GM21737 (cell line): ENCODE measurements around the gene GMDS.

Source experiments
- ATAC-seq: cut with Tn5 transposase; IDR thresholded peaks from one replicate; pipeline ENCODE4 v1.9.1; 2021; ENCODE audit warnings: mild to moderate bottlenecking, moderate library complexity; ENCODE audit not compliant: unreplicated experiment

Gene GMDS

GRCh38 chr6:2245103-2245876 is at the start of gene GMDS:
Gene GMDS, minus strand, starts transcription at chr6:2245605.
- ATAC-seq = peak; percentile 92

DNA sequence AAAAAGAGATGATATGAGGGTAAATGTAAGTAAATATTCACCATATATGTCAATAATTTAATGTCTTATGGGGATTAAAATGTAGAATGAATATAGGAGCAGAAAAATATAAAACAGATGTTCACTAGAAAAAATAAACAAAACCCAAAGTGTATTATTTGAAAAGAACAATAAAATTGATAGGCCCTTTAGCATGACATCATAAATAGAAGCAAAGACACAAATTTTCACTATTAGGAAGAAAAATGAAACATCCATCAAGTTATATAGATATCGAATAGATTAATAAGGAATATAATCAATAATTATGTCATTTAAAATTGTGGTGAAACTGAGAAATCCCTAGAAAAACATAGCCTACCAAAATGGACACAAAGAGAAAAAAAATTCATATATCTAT is 40.1 kb upstream of the GMDS start:
- no peak for ATAC-seq

DNA sequence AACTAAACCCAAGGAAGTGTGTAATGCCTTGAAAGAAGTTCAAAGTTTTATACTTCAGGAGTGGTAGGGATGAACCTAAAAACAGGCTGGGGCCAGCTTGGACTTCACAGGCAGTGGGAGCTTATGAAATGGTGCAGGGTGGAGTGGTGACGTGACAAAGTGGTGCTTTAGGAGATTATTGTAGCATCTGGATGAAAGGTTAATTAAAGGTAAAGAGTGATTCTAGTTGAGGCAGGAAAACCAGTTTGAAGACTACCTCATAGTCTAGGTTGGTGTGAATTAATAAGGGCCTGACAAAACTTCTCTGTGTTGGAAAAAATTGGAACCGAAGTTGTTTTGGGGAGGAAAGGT is 30.5 kb upstream of the GMDS start:
- ATAC-seq = no peak

DNA sequence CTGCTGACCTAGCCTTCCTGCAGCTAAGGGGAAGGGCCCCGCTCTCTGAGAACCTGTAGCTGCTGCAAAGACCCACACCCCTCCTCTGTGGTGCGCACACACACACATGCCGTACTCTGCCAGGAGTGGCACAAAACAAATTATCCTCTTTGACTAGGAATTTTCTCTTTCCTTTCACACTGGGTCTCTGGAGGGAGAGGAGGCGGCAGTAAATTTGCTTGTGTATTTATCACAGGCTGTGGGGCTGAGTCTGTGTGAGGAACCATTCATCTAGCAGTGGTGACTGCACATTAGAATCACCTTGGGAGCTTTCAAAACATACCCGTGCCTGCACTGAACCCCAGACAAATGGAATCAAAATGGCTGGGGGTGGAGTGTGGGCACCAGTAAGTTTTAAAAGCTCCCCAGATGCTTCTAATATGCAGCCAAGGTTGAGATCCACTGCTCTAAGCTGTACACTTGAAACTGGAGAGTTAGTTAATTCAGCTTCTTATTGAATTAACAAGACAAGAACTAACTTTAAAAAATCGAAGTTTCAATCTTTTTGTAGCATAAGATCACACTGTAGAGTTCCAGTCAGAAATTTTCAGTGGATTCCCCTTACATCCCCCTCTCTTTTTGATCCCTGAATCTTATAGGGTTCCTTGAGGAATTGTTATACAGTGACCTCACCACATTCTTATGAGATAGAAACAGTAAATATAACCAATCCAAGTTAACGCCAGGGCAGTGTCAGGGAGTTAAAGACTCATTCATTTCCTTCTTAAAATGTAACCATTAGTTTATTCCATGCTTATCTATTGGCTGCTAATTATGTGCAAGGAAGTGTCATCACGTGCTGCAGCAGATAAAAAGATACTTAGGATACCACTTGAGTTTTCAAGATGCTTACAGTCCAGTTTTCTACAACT is 29.8 kb upstream of the GMDS start:
- ATAC-seq = no peak

- no peak for ATAC-seq
These were observed 27.3 kb upstream of the GMDS start for GRCh38 chr6:2272696-2273095.

DNA sequence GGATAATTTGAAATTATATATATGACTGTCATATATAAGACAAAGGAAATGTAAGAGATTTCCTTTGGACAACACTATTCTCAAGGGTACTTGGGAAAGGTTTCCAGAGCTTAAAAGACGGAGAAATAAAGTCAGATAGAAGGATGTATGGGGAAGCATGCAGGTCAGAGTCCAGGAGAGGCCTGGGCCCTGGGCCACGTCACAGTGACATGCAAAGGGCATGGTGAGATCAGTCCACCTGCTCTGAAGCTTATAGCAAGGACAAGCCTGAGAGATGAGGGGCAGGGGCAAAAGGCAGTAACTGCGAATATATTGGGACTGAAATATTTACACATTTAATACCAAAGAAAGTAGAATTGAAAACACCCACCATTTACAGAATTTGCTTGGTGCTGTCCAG is 24.6 kb upstream of the GMDS start:
- ATAC-seq = no peak

DNA sequence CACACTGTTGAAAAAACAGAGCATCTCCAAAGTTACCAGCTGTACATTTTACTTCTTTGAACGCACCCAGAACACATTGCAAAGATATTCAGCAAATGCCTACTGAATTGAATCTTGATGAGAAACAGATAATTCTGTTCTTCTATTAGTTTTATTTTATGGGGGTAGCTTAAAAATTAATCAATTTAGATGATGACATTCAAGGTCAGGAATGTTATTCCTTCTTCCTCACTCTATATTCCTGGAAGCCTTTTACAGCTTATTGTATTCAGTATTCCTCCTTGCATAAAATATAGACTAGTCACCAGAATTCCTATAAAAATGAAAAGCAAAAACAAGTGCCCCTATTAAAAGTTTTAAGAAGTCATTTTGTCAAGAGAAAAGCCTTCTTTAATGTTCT is 21.4 kb upstream of the GMDS start:
- ATAC-seq = no peak

- no peak for ATAC-seq
These were observed 20.8 kb upstream of the GMDS start for GRCh38 chr6:2266031-2266795.

DNA sequence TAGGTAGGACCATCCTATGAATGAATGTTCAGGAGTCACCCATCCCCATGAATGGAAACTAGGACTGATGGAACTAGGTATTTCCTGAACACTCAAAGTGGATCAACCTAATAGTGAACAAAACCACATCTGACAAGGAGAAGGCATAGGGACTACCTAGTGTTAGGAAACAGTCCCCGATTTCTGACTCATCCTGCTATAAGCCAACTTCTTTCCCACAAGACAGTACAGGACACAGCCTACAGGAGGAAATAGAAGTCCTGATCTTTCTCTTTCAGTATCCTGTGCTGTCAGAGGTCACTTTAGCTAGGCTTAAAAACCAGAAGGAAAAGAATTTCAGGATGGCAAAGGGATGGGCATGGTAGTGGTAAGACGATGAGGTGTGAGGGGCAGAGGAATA is 19.5 kb upstream of the GMDS start:
- ATAC-seq = no peak

GRCh38 chr6:2263896-2264295 is 18.5 kb upstream of the GMDS start:
- ATAC-seq = no peak

GRCh38 chr6:2259574-2259973 is 14.2 kb upstream of the GMDS start:
- ATAC-seq = no peak

DNA sequence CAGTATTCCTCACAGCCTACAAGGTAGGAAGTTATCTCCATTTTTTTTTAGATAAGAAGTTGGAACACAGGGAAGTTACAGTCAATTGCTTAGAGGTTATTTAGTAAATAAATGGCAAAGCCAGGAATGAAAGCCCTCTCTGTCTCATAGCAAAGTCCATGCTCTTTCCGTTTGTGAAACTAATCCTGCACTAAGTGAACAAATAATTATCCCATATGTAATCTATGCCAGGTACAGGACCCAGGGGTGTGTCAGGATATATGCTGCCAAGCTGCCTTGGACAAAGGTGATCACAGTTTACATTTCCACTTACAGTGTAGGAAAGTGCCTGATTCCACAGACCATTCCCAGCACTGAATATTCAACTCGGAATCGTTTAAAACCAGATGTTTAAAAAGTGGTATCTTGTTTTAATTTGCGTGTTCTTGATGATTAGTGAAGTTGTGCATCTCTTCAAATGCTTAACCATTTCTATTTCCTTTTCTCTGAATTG is 13.6 kb upstream of the GMDS start:
- no peak for ATAC-seq

DNA sequence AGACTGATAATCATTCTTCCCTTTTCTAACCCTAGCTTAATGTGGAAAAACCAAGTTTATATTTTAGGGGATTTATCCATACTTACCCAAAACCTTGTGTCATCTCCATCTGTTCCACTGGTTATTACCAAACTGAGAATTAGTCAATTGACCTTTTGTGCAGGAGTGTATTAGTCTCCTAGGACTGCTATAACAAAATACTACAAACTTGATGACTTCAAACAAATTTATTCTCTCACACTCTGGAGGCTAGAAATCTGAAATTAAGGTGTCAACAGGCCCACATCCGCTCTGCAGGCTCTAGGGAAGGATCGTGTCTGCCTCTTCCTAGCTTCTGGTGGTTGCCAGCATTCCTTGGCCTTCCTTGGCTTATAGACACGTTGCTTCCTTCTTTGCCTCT is 12.7 kb upstream of the GMDS start:
- ATAC-seq = no peak

DNA sequence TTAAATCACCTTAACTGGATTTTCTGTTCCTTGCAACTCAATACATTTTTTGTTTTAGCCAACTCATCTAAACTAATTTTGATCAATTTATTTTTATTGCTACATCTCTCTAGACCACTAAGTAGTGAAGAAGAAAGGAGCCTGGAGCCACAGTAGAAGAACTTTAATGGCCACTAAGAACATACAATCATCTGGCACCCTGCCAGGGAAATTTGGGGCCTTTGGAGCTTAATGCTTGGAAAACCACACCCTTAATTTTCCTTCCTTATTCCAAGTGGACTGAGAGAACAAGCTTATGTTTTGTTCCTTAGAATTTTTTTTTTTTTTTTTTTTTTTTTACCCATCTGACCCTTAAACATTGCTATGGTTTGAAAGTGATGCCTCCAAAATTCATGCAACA is 12.0 kb upstream of the GMDS start:
- no peak for ATAC-seq

DNA sequence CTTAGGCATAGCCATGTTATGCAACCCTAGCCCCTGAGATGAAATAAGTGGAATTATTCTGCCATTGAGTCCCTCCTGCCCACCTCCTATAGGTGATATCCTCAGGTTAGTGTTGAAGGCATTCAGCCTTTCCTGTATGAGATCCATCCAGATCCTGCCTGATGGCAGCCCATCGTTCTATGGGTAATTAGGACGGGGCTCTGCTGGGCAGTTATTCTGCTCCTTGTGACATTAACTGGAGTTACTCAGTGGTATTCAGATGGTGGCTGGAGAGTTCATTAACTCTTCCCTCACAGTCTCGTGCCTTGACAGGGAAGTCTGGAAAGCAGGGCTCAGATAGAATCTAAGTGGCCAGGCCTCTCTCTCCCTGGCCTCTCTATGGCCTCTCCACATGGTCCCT is 9.3 kb upstream of the GMDS start:
- ATAC-seq = no peak

DNA sequence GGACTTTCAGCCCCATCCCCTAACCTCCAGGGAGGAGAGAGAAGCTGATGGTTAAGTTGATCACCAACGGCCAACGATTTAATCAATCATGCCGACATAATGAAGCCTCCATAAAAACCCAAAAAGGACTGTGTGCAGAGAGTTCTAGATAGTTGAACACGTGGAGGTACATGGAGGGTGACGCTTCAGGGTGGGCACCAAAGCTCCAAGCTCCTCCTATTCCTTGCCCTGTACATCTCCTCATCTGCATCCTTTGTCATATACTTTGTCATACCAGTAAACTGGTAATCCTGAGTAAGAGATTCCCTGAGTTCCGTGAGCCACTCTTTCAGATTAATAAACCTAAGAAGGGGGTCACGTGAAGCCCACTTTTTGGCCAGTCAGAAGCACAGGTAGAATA is 3.7 kb upstream of the GMDS start:
- no peak for ATAC-seq

- no peak for ATAC-seq
These were observed 2.3 kb upstream of the GMDS start for GRCh38 chr6:2247664-2248063.

DNA sequence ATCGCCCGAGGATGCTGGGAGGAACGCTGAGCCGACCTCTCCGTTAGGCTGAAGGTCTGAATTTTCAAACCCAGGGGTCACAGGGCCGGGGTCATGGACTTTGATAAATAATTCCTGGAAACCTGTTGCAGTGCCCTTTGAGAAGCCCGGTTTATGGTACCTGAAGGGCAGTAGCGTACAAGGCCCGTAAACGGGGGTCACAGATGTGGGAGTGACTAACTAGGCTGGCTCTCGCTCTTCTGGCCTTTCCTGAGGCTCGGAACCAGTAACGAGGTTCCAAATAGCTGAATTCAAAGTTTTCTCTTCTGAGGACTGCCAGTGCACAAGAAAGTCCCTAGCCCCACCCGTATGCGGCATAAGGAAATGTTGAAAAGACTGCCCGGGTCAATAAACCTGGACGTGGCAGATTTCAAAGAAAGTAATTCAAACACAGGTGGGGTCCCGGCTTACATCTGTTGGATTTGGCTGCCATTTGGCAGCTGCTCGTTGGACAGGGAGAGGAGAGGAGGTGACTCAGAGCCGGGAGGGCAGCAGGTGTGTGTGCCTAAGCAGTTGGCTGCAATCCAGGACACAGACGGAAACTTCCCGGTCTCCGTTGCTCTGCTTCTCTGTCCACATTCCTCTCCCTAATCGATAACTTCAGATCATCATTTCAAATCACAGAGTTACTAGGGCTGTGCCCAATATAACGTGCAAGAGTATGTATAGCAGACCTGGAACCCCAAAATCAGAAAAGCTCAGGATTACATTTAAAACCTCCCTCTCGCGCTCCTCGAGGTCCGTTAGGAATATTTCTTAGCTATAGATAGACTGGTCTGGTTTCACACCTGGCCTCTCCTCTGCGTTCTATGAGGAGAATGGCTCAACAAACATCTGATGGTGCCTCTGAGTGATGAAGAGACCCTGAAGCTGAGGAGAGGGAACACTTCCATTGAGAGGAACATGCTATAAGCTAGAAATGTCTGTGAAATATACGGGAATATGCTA is 765 bp upstream of the GMDS start:
- ATAC-seq = peak; percentile 9

DNA sequence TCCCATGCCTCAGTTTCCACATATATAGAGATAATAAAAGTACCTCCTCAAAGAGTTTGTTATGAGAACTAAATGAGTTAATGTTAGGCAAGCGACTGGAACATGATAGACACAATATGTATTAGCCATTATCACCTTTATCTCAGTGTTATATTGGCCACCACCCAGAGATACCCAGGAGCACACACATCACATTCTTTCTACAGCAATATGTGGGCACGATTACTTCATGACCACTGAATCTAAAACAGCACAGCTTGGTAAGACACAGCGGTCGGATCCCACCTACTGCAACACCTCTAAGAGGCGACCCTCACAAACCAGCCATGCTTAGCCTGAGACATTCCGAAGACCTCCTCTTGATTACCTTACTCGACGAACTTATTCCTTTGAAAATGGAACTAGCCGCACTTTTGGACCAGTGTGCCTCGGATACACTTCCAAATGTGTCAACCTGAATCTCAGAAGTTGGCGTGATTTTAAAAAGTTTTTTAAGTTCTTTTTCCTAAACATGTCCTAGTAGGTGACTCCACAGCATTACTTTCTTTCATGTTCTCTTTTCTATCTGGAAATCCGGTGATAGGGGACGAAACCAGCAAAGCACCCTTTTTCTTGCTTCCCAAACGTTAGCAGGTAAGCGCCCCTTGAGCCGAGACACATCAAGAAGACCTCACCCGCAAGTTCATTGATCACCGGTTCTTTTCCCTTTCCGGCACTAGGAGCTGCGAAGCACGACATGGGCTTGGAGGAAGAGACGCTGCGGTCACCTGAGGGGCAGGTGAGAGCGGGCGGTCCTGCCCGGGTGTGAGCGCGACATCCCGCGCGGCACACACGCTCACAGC is 923 bp downstream of the GMDS start:
- no peak for ATAC-seq
